Type B pancreatic cell (in vitro differentiated cells): ENCODE results near the gene MIGA2. TPM values are rescaled to one million over a fixed set of nuclear protein-coding genes. Genes with fewer than 3 reads are reported as not detected.

Experiments
- DNase-seq: peaks from one replicate; pipeline ENCODE4 v3.0.0; 2021; ENCODE audit warnings: mixed read lengths; ENCODE audit not compliant: unreplicated experiment; ENCODE audit errors: extremely low spot score
- H3K27ac Mint-ChIP-seq: 2 replicates; pipeline ENCODE4 v1.8.0; 2021; ENCODE audit warnings: mild to moderate bottlenecking, mixed read lengths
- H3K27me3 Mint-ChIP-seq: 2 replicates; pipeline ENCODE4 v1.8.0; 2021; ENCODE audit warnings: mixed read lengths
- H3K36me3 Mint-ChIP-seq: 2 replicates; pipeline ENCODE4 v1.8.0; 2021; ENCODE audit warnings: mixed read lengths
- H3K4me1 Mint-ChIP-seq: one replicate; pipeline ENCODE4 v1.8.0; 2021; ENCODE audit warnings: mixed read lengths; ENCODE audit not compliant: unreplicated experiment
- H3K4me3 Mint-ChIP-seq: 2 replicates; pipeline ENCODE4 v1.8.0; 2021; ENCODE audit warnings: mild to moderate bottlenecking, mixed read lengths
- H3K9me3 Mint-ChIP-seq: 2 replicates; pipeline ENCODE4 v1.8.0; 2021; ENCODE audit warnings: mixed read lengths
- total RNA-seq: library from RNA; stranded (reverse); gene quantifications from 2 replicates; pipeline ENCODE4 v1.2.1, GENCODE V29; 2021; ENCODE audit warnings: low replicate concordance
- TF ChIP-seq, protein P1 (sequence below): fragments of 200-600 bp; sonication (generic); conservative IDR thresholded peaks from 2 replicates; pipeline ENCODE4 v1.5.0; 2021; ENCODE audit warnings: antibody characterized with exemption, mild to moderate bottlenecking

Gene MIGA2
- total RNA-seq, 1 donor from 2014 or later, result 41.6 TPM

DNA sequence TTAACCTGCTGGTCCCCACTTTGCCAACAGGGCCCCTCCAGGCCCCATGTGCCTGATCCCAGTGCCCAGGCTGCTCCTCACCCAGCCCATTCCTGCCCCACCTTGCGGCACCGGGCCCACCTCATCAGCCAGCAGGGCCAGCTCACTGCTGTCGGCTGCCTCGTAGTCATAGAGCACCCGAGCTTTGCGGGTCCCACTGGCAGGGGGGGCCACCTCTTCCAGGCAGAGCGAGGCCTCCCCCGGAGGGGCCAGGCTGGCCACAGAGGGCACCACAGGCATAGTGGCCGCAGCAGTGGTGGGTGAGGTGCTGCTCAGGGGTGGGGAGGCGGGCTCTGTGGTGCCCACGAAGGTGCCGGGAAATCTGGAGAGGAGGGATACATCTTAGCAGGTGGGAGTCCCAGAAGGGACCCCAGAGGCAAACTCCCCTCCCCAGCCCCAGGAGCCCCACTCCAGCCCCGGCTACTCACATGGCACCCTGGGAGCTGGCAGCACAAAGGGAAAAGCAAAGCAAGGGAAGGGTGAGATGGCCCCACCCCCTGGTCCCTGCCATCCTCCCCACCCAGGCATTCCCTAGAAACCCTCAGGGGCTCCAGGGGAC lies 27.3 kb upstream of the MIGA2 start:
- no peaks in the 10 kb centered on the region for H3K27me3 Mint-ChIP-seq
- no peaks in the 10 kb centered on the region for H3K36me3 Mint-ChIP-seq
- DNase-seq, result no peak
- no peaks in the 10 kb centered on the region for H3K9me3 Mint-ChIP-seq
- TF ChIP-seq, protein P1, sequence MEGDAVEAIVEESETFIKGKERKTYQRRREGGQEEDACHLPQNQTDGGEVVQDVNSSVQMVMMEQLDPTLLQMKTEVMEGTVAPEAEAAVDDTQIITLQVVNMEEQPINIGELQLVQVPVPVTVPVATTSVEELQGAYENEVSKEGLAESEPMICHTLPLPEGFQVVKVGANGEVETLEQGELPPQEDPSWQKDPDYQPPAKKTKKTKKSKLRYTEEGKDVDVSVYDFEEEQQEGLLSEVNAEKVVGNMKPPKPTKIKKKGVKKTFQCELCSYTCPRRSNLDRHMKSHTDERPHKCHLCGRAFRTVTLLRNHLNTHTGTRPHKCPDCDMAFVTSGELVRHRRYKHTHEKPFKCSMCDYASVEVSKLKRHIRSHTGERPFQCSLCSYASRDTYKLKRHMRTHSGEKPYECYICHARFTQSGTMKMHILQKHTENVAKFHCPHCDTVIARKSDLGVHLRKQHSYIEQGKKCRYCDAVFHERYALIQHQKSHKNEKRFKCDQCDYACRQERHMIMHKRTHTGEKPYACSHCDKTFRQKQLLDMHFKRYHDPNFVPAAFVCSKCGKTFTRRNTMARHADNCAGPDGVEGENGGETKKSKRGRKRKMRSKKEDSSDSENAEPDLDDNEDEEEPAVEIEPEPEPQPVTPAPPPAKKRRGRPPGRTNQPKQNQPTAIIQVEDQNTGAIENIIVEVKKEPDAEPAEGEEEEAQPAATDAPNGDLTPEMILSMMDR, result no peak
- H3K4me3 Mint-ChIP-seq, result no peak overlapping the region
- H3K27ac Mint-ChIP-seq, result no peak overlapping the region
- no peaks in the 10 kb centered on the region for H3K4me1 Mint-ChIP-seq

DNA sequence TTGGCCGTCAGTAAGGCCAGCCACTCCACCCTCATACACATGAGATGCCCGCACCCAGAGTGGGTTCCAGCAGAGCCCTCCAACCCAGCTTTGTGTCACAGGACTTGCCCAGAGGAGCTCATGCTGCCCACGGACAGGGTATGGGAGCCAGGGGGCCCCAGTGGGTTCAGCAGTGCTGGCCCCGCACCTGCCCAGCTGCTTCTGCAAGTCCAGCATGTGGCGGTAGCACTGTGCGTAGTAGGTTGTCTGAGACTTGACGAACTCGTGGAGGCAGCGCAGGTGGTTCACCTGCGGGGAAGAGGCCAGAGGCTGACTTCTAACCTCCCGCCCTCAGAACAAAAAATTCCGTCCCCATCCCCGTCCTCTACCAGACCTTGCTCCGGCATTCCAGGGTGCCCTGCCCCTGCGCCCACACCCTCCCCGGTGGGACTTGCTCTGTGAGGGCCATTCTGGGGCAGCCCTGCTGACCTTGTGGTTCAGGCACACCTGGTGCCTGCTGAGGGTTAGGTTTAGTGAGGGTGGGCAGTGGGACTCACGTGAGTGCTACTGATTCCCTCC lies 26.8 kb upstream of the MIGA2 start:
- TF ChIP-seq, protein P1, result no peak
- DNase-seq, result no peak
- Mint-ChIP-seq H3K27me3 (no peaks in the 10 kb centered on the region), H3K36me3 (no peaks in the 10 kb centered on the region), H3K9me3 (no peaks in the 10 kb centered on the region), H3K27ac (no peak overlapping the region), H3K4me3 (no peak overlapping the region), H3K4me1 (no peaks in the 10 kb centered on the region)

DNA sequence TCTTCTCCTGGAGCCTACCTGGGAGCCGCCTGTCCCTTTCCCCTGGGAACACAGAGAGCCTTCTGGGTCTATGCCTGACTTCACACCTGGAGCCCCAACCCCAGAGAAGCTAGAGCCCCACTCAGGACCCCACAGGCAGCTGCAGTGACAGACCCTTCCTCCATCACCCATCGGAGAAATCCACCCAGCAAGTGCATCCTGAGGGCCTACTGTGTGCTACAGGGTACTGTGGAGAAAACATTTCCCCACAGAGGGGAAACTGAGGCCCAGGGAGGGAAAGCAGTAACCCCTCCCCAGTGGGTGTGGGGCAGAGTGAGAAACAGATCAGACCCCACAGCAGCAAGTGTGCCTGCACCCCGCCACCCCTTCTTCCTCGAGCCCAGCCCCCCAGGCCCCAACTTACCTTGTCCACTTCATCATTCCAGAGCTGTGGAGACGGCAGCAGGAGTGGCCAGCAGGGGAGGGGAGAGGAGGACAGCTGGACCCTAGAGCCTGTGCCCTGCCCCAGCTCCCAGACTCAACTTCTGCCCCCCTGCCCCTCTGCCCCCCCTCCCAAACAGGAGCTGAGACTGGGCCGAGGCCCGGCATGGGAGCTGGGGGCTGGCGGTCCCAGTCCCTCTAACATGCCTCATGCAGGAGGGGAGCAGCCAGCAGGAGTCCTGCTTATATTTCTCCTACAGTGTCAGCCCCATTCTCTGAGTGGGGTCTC lies 26.0 kb upstream of the MIGA2 start:
- Mint-ChIP-seq H3K27me3 (no peaks in the 10 kb centered on the region), H3K4me1 (no peaks in the 10 kb centered on the region), H3K4me3 (no peak overlapping the region), H3K9me3 (no peaks in the 10 kb centered on the region), H3K27ac (no peak overlapping the region), H3K36me3 (no peaks in the 10 kb centered on the region)
- no peak for DNase-seq
- TF ChIP-seq, protein P1, result no peak

DNA sequence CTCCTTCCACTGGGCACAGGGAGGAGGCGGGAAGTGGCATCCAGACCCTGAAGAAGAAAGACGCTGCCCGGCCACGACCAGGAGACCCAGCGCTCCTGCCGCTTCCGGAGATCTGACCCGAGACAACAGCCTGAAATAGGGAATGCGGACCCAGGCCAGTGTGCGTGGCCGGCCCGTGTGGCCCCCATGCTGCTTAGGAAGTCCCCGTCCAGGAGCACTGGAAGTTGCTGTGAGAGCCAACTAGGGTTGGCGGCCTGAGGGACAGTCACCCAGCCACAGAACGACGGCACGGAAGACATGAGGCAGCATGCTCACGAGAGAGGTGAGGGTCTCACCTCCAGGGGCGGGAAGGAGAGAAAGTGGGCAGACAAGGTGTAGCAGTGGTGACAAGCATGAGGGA lies 25.3 kb upstream of the MIGA2 start:
- no peak overlapping the region for H3K4me3 Mint-ChIP-seq
- H3K36me3 Mint-ChIP-seq, result peaks cover 4% of the 10 kb centered on the region
- H3K27me3 Mint-ChIP-seq, result no peaks in the 10 kb centered on the region
- no peaks in the 10 kb centered on the region for H3K9me3 Mint-ChIP-seq
- TF ChIP-seq, protein P1, result no peak
- no peak overlapping the region for H3K27ac Mint-ChIP-seq
- no peak for DNase-seq
- no peaks in the 10 kb centered on the region for H3K4me1 Mint-ChIP-seq

DNA sequence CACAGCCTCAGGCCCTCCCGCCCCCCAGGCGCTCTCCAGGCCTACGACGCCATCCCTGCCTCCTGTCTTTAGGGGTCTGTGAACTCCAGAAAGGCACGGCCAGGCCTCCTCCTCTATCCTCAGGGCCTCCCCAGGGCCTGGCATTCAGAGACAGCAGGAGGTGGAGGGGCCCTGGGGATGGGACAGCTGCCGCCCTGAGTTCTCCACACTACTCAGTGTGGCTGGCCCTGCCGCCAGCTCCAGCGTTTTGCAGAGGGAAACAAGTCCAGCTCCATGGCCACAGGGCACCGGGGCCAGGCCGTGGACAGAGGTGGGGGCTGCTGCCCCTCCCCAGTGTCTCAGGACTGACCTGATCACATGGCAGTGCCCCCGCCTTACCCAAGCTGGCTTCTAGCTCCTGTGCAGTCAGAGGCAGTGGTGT lies 24.7 kb upstream of the MIGA2 start:
- Mint-ChIP-seq H3K27ac (no peak overlapping the region), H3K4me3 (no peak overlapping the region), H3K9me3 (no peaks in the 10 kb centered on the region), H3K36me3 (peaks cover 4% of the 10 kb centered on the region), H3K4me1 (no peaks in the 10 kb centered on the region), H3K27me3 (no peaks in the 10 kb centered on the region)
- no peak for DNase-seq
- TF ChIP-seq, protein P1, result no peak
